GM23338 (cell line): ENCODE data around the gene IFIT5. TPM values are rescaled to one million over a fixed set of nuclear protein-coding genes. Genes with fewer than 3 reads are reported as not detected.

Experiments
- ATAC-seq: fragments of 200-7000 bp; cut with Tn5 transposase; 3 replicates; pipeline ENCODE4 v1.9.1; 2020
- DNase-seq: peaks from one replicate; pipeline ENCODE4 v3.0.0-alpha.2; 2015; ENCODE audit warnings: low spot score
- H2AFZ ChIP-seq: fragments of 200-600 bp; sonication (generic); 2 replicates; pipeline ENCODE4 v1.8.0; 2016; ENCODE audit warnings: antibody characterized with exemption, mild to moderate bottlenecking, moderate library complexity
- H3F3A ChIP-seq: fragments of 200-600 bp; sonication (generic); replicated peaks from 2 replicates; pipeline ENCODE4 v1.8.0; 2017; ENCODE audit warnings: antibody characterized with exemption, mixed run types, low read depth
- H3K27ac ChIP-seq: fragments of 200-600 bp; sonication (generic); 2 replicates; pipeline ENCODE4 v1.6.1; 2016; ENCODE audit warnings: low read depth
- H3K27me3 ChIP-seq: fragments of 200-600 bp; sonication (generic); 2 replicates; pipeline ENCODE4 v1.8.0; 2016; ENCODE audit warnings: mild to moderate bottlenecking, mixed run types, moderate library complexity; ENCODE audit not compliant: insufficient read depth
- H3K36me3 ChIP-seq: fragments of 200-600 bp; sonication (generic); 2 replicates; pipeline ENCODE4 v1.8.0; 2016; ENCODE audit warnings: mild to moderate bottlenecking; ENCODE audit not compliant: insufficient read depth
- H3K4me1 ChIP-seq: fragments of 200-600 bp; sonication (generic); 2 replicates; pipeline ENCODE4 v1.8.0; 2016; ENCODE audit warnings: mild to moderate bottlenecking, moderate library complexity; ENCODE audit not compliant: insufficient read depth
- H3K4me2 ChIP-seq: fragments of 200-600 bp; sonication (generic); 2 replicates; pipeline ENCODE4 v1.7.1; 2017; ENCODE audit warnings: mixed run types
- H3K4me3 ChIP-seq: fragments of 200-600 bp; sonication (generic); 2 replicates; pipeline ENCODE4 v1.6.1; 2016; ENCODE audit warnings: mixed run types
- H3K79me2 ChIP-seq: fragments of 200-600 bp; sonication (generic); replicated peaks from 2 replicates; pipeline ENCODE4 v1.8.0; 2017; ENCODE audit warnings: mild to moderate bottlenecking; ENCODE audit not compliant: insufficient read depth
- H3K9me2 ChIP-seq: fragments of 200-600 bp; sonication (generic); 2 replicates; pipeline ENCODE4 v1.8.0; 2017; ENCODE audit not compliant: insufficient read depth
- H4K20me1 ChIP-seq: fragments of 200-600 bp; sonication (generic); replicated peaks from 2 replicates; pipeline ENCODE4 v1.8.0; 2017; ENCODE audit warnings: mild to moderate bottlenecking; ENCODE audit not compliant: insufficient read depth
- H3K27ac Mint-ChIP-seq: 2 replicates; pipeline ENCODE4 v1.8.0; 2020; ENCODE audit warnings: inconsistent platforms, mild to moderate bottlenecking, moderate library complexity, mixed read lengths
- H3K27me3 Mint-ChIP-seq: 3 replicates; pipeline ENCODE4 v1.8.0; 2022; ENCODE audit warnings: low read depth, mild to moderate bottlenecking, moderate library complexity, mixed read lengths, inconsistent platforms; ENCODE audit not compliant: insufficient read depth, poor library complexity
- H3K36me3 Mint-ChIP-seq: 3 replicates; pipeline ENCODE4 v1.8.0; 2021; ENCODE audit warnings: low read depth, mild to moderate bottlenecking, inconsistent platforms, moderate library complexity, mixed read lengths
- H3K4me1 Mint-ChIP-seq: 3 replicates; pipeline ENCODE4 v1.8.0; 2020; ENCODE audit warnings: mild to moderate bottlenecking, inconsistent platforms, mixed read lengths
- H3K4me3 Mint-ChIP-seq: 3 replicates; pipeline ENCODE4 v1.8.0; 2021; ENCODE audit warnings: moderate library complexity, mild to moderate bottlenecking, inconsistent platforms, mixed read lengths
- H3K9me3 Mint-ChIP-seq: 3 replicates; pipeline ENCODE4 v1.8.0; 2020; ENCODE audit warnings: moderate library complexity, mild to moderate bottlenecking, inconsistent platforms, mixed read lengths
- CTCF ChIP-seq, 2 experiments: fragments of 200-600 bp in 1 of 2; sonication (generic) in 1 of 2; conservative IDR thresholded peaks; 2 replicates each; pipeline versions ENCODE4 v1.5.1 to v1.6.1; 2016 to 2017; ENCODE audit warnings: antibody characterized with exemption in 2 of 2, low read depth in 2 of 2, mild to moderate bottlenecking in 2 of 2, moderate library complexity in 1 of 2
- ETS1 ChIP-seq: IDR thresholded peaks from 2 replicates; pipeline ENCODE4 v1.6.1; 2016; ENCODE audit warnings: antibody characterized with exemption
- POLR2AphosphoS5 ChIP-seq: IDR thresholded peaks from 2 replicates; pipeline ENCODE4 v1.6.1; 2016; ENCODE audit warnings: antibody characterized with exemption, low read depth
- REST ChIP-seq: IDR thresholded peaks from one replicate; pipeline ENCODE4 v1.6.1; 2018; ENCODE audit warnings: antibody characterized with exemption; ENCODE audit not compliant: unreplicated experiment
- ZNF331 ChIP-seq: fragments of 250-450 bp; sonication (Bioruptor Pico); IDR thresholded peaks from 2 replicates; pipeline ENCODE4 v1.5.0; 2020; ENCODE audit warnings: low read depth, mild to moderate bottlenecking, moderate library complexity
- ZNF462 ChIP-seq: fragments of 250-450 bp; sonication (Bioruptor Pico); IDR thresholded peaks from 2 replicates; pipeline ENCODE4 v1.5.0; 2020; ENCODE audit warnings: mild to moderate bottlenecking, moderate library complexity
- polyA plus RNA-seq: library from polyadenylated mRNA; unstranded; fragments of >200 nt; fragmentation: Nextera tagmentation; extraction: Ambion mirVana; gene quantifications from 2 replicates; pipeline ENCODE4 v1.2.1, GENCODE V29; 2016
- total RNA-seq: library from RNA; depleted of rRNA; stranded (reverse); fragments of >200 nt; shearing (Covaris generic); gene quantifications from 2 replicates; pipeline ENCODE4 v1.2.3, GENCODE V29; 2014

Gene IFIT5
- total and polyA plus RNA-seq, 2 experiments from 2014 or later: 2.7 to 3.2 TPM

- TF ChIP-seq ETS1: no peak
- no peak for TF ChIP-seq REST
These were observed 13.3 kb downstream of the IFIT5 start (continued) for GRCh38 chr10:89427629-89428028.

GRCh38 chr10:89428877-89429276, 14.5 kb downstream of the IFIT5 start:
- no peaks in the 10 kb centered on the region for H3K9me3 Mint-ChIP-seq
- no peaks in the 10 kb centered on the region for H3K27me3 ChIP-seq
- H3K9me2 ChIP-seq: no peaks in the 10 kb centered on the region
- peaks cover 2% of the 10 kb centered on the region for H3K27me3 Mint-ChIP-seq
- H3F3A ChIP-seq: no peaks in the 10 kb centered on the region
- H3K4me3 Mint-ChIP-seq: no peak overlapping the region
- H3K4me3 ChIP-seq: no peak overlapping the region
- H3K27ac ChIP-seq: no peak overlapping the region
- no peak overlapping the region for H3K27ac Mint-ChIP-seq
- ATAC-seq: no peak
- H3K4me1 ChIP-seq: peaks cover 19% of the 10 kb centered on the region
- no peak for DNase-seq
- no peaks in the 10 kb centered on the region for H3K36me3 ChIP-seq
- H3K79me2 ChIP-seq: no peaks in the 10 kb centered on the region
- no peaks in the 10 kb centered on the region for H4K20me1 ChIP-seq
- H3K36me3 Mint-ChIP-seq: no peaks in the 10 kb centered on the region
- H2AFZ ChIP-seq: no peak overlapping the region
- no peak overlapping the region for H3K4me2 ChIP-seq
- H3K4me1 Mint-ChIP-seq: peaks cover 36% of the 10 kb centered on the region
- no peak for TF ChIP-seq ZNF331 (CRISPR knock-in tag)
- no peak for TF ChIP-seq ZNF462 (CRISPR knock-in tag)
- no peak for TF ChIP-seq ETS1
- no peak for TF ChIP-seq REST
- TF ChIP-seq CTCF (conservative IDR thresholded peaks at IDR 0.05; ENCODE audit: low read depth in 2 of 2): no peak
- TF ChIP-seq POLR2AphosphoS5: no peak
